HEK293 (cell line): ENCODE results near the gene ACVR1C.

Experiments
- BCL11A ChIP-seq: fragments of 450-650 bp; formaldehyde crosslinking; IDR thresholded peaks from 2 replicates; pipeline ENCODE4 v1.5.1; 2016; ENCODE audit warnings: low read depth, missing biosample characterization, missing genetic modification characterization
- MZF1 ChIP-seq: fragments of 450-650 bp; formaldehyde crosslinking; IDR thresholded peaks from 2 replicates; pipeline ENCODE4 v1.5.1; 2017; ENCODE audit warnings: missing biosample characterization, missing genetic modification characterization, borderline replicate concordance
- ZBTB8A ChIP-seq: fragments of 450-650 bp; formaldehyde crosslinking; IDR thresholded peaks from 2 replicates; pipeline ENCODE4 v1.5.1; 2016; ENCODE audit warnings: missing biosample characterization, missing genetic modification characterization
- ZNF175 ChIP-seq: fragments of 450-650 bp; formaldehyde crosslinking; IDR thresholded peaks from 2 replicates; pipeline ENCODE4 v1.5.1; 2016; ENCODE audit warnings: missing biosample characterization, missing genetic modification characterization
- ZNF514 ChIP-seq: fragments of 450-650 bp; formaldehyde crosslinking; IDR thresholded peaks from 2 replicates; pipeline ENCODE4 v1.5.1; 2016; ENCODE audit warnings: missing biosample characterization, missing genetic modification characterization
- ZNF747 ChIP-seq: fragments of 450-650 bp; formaldehyde crosslinking; IDR thresholded peaks from 2 replicates; pipeline ENCODE4 v1.5.1; 2016; ENCODE audit warnings: missing biosample characterization, missing genetic modification characterization
- TF ChIP-seq, protein P1 (sequence below): IDR thresholded peaks from 2 replicates; pipeline ENCODE4 v1.6.1; 2011; ENCODE audit warnings: mild to moderate bottlenecking, low read depth, low read length, borderline replicate concordance
- TF ChIP-seq, protein P2 (sequence below): fragments of 450-650 bp; formaldehyde crosslinking; IDR thresholded peaks from 2 replicates; pipeline ENCODE4 v1.5.1; 2016; ENCODE audit warnings: missing biosample characterization, missing genetic modification characterization
- TF ChIP-seq, protein P3 (sequence below): fragments of 450-650 bp; formaldehyde crosslinking; conservative IDR thresholded peaks from 2 replicates; pipeline ENCODE4 v1.5.1; 2016; ENCODE audit warnings: low read depth, missing biosample characterization, missing genetic modification characterization

DNA sequence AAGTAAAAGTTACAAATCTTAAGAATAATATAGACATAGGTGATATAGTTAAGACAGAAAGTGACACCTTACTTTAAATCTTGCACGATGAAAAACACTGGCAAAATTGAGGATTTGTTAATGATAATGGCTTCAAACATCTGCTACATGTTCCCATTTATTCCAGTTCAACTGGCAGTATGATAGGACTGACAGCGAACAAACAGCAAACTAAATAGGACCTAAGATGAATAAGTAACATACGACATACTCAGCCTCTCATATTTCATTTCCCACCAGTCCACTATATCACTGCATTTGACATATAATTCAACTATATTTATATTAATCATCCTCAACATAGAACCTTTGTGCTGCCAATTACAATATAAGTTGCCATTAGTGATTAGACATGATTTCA, 36.3 kb downstream of the ACVR1C start:
- TF ChIP-seq ZNF747 (tag by site-specific recombination) = no peak
- TF ChIP-seq BCL11A (tag by site-specific recombination) = no peak
- TF ChIP-seq, protein P1, sequence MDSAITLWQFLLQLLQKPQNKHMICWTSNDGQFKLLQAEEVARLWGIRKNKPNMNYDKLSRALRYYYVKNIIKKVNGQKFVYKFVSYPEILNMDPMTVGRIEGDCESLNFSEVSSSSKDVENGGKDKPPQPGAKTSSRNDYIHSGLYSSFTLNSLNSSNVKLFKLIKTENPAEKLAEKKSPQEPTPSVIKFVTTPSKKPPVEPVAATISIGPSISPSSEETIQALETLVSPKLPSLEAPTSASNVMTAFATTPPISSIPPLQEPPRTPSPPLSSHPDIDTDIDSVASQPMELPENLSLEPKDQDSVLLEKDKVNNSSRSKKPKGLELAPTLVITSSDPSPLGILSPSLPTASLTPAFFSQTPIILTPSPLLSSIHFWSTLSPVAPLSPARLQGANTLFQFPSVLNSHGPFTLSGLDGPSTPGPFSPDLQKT = no peak
- TF ChIP-seq MZF1 (tag by site-specific recombination) = no peak
- TF ChIP-seq, protein P2, sequence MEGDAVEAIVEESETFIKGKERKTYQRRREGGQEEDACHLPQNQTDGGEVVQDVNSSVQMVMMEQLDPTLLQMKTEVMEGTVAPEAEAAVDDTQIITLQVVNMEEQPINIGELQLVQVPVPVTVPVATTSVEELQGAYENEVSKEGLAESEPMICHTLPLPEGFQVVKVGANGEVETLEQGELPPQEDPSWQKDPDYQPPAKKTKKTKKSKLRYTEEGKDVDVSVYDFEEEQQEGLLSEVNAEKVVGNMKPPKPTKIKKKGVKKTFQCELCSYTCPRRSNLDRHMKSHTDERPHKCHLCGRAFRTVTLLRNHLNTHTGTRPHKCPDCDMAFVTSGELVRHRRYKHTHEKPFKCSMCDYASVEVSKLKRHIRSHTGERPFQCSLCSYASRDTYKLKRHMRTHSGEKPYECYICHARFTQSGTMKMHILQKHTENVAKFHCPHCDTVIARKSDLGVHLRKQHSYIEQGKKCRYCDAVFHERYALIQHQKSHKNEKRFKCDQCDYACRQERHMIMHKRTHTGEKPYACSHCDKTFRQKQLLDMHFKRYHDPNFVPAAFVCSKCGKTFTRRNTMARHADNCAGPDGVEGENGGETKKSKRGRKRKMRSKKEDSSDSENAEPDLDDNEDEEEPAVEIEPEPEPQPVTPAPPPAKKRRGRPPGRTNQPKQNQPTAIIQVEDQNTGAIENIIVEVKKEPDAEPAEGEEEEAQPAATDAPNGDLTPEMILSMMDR (tag by site-specific recombination) = no peak
- TF ChIP-seq ZNF514 = no peak
- TF ChIP-seq ZBTB8A (tag by site-specific recombination) = no peak
- TF ChIP-seq ZNF175 (tag by site-specific recombination) = no peak
- TF ChIP-seq, protein P3, sequence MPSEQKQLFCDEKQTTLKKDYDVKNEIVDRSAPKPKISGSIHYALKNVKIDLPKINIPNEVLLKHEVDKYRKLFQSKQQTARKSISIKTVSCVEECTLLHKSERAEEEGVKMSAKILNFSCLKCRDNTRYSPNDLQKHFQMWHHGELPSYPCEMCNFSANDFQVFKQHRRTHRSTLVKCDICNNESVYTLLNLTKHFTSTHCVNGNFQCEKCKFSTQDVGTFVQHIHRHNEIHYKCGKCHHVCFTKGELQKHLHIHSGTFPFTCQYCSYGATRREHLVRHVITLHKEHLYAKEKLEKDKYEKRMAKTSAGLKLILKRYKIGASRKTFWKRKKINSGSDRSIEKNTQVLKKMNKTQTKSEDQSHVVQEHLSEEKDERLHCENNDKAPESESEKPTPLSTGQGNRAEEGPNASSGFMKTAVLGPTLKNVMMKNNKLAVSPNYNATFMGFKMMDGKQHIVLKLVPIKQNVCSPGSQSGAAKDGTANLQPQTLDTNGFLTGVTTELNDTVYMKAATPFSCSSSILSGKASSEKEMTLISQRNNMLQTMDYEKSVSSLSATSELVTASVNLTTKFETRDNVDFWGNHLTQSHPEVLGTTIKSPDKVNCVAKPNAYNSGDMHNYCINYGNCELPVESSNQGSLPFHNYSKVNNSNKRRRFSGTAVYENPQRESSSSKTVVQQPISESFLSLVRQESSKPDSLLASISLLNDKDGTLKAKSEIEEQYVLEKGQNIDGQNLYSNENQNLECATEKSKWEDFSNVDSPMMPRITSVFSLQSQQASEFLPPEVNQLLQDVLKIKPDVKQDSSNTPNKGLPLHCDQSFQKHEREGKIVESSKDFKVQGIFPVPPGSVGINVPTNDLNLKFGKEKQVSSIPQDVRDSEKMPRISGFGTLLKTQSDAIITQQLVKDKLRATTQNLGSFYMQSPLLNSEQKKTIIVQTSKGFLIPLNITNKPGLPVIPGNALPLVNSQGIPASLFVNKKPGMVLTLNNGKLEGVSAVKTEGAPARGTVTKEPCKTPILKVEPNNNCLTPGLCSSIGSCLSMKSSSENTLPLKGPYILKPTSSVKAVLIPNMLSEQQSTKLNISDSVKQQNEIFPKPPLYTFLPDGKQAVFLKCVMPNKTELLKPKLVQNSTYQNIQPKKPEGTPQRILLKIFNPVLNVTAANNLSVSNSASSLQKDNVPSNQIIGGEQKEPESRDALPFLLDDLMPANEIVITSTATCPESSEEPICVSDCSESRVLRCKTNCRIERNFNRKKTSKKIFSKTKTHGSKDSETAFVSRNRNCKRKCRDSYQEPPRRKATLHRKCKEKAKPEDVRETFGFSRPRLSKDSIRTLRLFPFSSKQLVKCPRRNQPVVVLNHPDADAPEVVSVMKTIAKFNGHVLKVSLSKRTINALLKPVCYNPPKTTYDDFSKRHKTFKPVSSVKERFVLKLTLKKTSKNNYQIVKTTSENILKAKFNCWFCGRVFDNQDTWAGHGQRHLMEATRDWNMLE = no peak
